ENCODE data around the gene KLRC3. TPM values are rescaled to one million over a fixed set of nuclear protein-coding genes. Genes with fewer than 3 reads are reported as not detected.
"Not testable (repeated sequence)": the region's sequence is repeated elsewhere in the genome, so short reads cannot be mapped to it uniquely, and the experiment has no call there.

KLRC3 gene
- total and polyA plus RNA-seq, 2 donors (not counting 1 experiment from before 2014, with no cell fraction given), result not detected

- Histone ChIP-seq H3K36me3 (ENCODE audit: control insufficient read depth, insufficient read depth, low read length) (no peaks in the 10 kb centered on the region), H3K9me3 (ENCODE audit: control insufficient read depth, insufficient read depth, low read depth, low read length) (no peaks in the 10 kb centered on the region), H3K27ac (ENCODE audit: insufficient read depth, low read length) (no peak overlapping the region), H3K4me3 (replicated peaks in 1 of 4; ENCODE audit: control extremely low read depth in 1 of 4, insufficient read depth in 1 of 4, low read depth in 3 of 4, low read length in 4 of 4) (no peak overlapping the region), H3K27me3 (ENCODE audit: control insufficient read depth, insufficient read depth, low read length) (no peaks in the 10 kb centered on the region), H3K4me1 (ENCODE audit: control insufficient read depth, extremely low read depth, insufficient read depth, low read length) (no peaks in the 10 kb centered on the region), H3K9ac (ENCODE audit: insufficient read depth, low read length) (no peak overlapping the region), H3K4me2 (ENCODE audit: extremely low read depth, insufficient read depth, low read length) (no peak overlapping the region), H4K20me1 (ENCODE audit: control insufficient read depth, extremely low read depth, insufficient read depth, low read length) (no peaks in the 10 kb centered on the region), H2AFZ (ENCODE audit: low read length) (no peak overlapping the region), H3K79me2 (ENCODE audit: control insufficient read depth, insufficient read depth, low read length) (no peaks in the 10 kb centered on the region)
- peak; percentile 91 to 99 for DNase-seq (ENCODE audit: low read depth in 2 of 2)
- TF ChIP-seq CTCF (conservative IDR thresholded peaks at IDR 0.05 in 1 of 2, IDR thresholded peaks at IDR 0.05 in 1 of 2; ENCODE audit: low read depth in 1 of 2, low read length in 2 of 2) (no peak), EZH2 (IDR thresholded peaks at IDR 0.05; ENCODE audit: low read length, missing control alignments) (no peak)
These were observed 27.9 kb downstream of the KLRC3 start for GRCh38 chr12:10392394-10392930.

GRCh38 chr12:10390991-10391390, 29.4 kb downstream of the KLRC3 start:
- H3K9me3 ChIP-seq (ENCODE audit: control insufficient read depth, insufficient read depth, low read depth, low read length); H3K9ac ChIP-seq (ENCODE audit: insufficient read depth, low read length); H3K27ac ChIP-seq (ENCODE audit: insufficient read depth, low read length); H3K4me2 ChIP-seq (ENCODE audit: extremely low read depth, insufficient read depth, low read length); H3K4me3 ChIP-seq (replicated peaks in 1 of 4; ENCODE audit: control extremely low read depth in 1 of 4, insufficient read depth in 1 of 4, low read depth in 3 of 4, low read length in 4 of 4); H2AFZ ChIP-seq (ENCODE audit: low read length); H3K27me3 ChIP-seq (ENCODE audit: control insufficient read depth, insufficient read depth, low read length); H3K36me3 ChIP-seq (ENCODE audit: control insufficient read depth, insufficient read depth, low read length); DNase-seq (ENCODE audit: low read depth in 2 of 2); H4K20me1 ChIP-seq (ENCODE audit: control insufficient read depth, extremely low read depth, insufficient read depth, low read length); H3K4me1 ChIP-seq (ENCODE audit: control insufficient read depth, extremely low read depth, insufficient read depth, low read length); H3K79me2 ChIP-seq (ENCODE audit: control insufficient read depth, insufficient read depth, low read length): not testable (repeated sequence)

GRCh38 chr12:10389904-10390303, 30.5 kb downstream of the KLRC3 start, which contains the start of gene KLRK1:
Gene KLRK1 (minus strand): TSS chr12:10390041. CDS start chr12:10388810, 1,231 bp downstream.
- DNase-seq (ENCODE audit: low read depth in 2 of 2), result no peak
- Histone ChIP-seq H3K27me3 (ENCODE audit: control insufficient read depth, insufficient read depth, low read length) (no peaks in the 10 kb centered on the region), H3K4me2 (ENCODE audit: extremely low read depth, insufficient read depth, low read length) (no peak within 1 kb of the TSS), H2AFZ (ENCODE audit: low read length) (no peak within 1 kb of the TSS), H3K79me2 (ENCODE audit: control insufficient read depth, insufficient read depth, low read length) (no peaks in the 10 kb centered on the region), H3K4me3 (replicated peaks in 1 of 4; ENCODE audit: control extremely low read depth in 1 of 4, insufficient read depth in 1 of 4, low read depth in 3 of 4, low read length in 4 of 4) (no peak within 1 kb of the TSS), H4K20me1 (ENCODE audit: control insufficient read depth, extremely low read depth, insufficient read depth, low read length) (no peaks in the 10 kb centered on the region), H3K27ac (ENCODE audit: insufficient read depth, low read length) (no peak within 1 kb of the TSS), H3K9ac (ENCODE audit: insufficient read depth, low read length) (no peak within 1 kb of the TSS), H3K4me1 (ENCODE audit: control insufficient read depth, extremely low read depth, insufficient read depth, low read length) (no peaks in the 10 kb centered on the region), H3K36me3 (ENCODE audit: control insufficient read depth, insufficient read depth, low read length) (no peaks in the 10 kb centered on the region), H3K9me3 (ENCODE audit: control insufficient read depth, insufficient read depth, low read depth, low read length) (no peaks in the 10 kb centered on the region)
- TF ChIP-seq EZH2 (IDR thresholded peaks at IDR 0.05; ENCODE audit: low read length, missing control alignments) (no peak), CTCF (conservative IDR thresholded peaks at IDR 0.05 in 1 of 2, IDR thresholded peaks at IDR 0.05 in 1 of 2; ENCODE audit: low read depth in 1 of 2, low read length in 2 of 2) (no peak)

Data from fibroblast of lung (primary cell).